Fibroblast of upper back skin (primary cell): ENCODE results near the gene PDLIM4.

ENCODE experiments used
- DNase-seq: peaks from one replicate; pipeline ENCODE4 v3.0.0-alpha.2; 2013

PDLIM4 gene

DNA sequence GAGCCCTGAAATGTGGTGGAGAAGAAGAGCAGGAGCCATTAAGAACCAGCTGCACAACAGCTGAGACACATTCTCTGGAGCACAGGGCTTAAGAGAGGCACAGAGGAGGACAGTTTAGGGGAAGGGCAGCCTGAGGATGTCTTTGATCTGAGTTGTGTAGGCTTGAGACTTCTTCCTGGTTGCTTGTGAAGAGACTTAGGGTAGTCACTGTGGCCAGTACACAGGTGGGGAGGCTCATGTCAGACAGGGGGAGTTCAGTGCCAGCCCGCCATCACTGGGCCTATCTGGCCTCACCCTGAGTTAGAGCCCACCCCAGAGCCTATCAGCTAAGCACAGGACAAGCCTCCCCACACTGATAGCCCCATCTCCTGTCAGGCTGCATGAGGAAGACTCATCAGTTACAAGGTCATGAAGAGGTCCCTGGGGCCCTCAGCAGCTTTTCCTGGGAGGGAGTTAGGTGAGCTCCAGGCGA is 56.5 kb downstream of the PDLIM4 start:
- DNase-seq = no peak

DNA sequence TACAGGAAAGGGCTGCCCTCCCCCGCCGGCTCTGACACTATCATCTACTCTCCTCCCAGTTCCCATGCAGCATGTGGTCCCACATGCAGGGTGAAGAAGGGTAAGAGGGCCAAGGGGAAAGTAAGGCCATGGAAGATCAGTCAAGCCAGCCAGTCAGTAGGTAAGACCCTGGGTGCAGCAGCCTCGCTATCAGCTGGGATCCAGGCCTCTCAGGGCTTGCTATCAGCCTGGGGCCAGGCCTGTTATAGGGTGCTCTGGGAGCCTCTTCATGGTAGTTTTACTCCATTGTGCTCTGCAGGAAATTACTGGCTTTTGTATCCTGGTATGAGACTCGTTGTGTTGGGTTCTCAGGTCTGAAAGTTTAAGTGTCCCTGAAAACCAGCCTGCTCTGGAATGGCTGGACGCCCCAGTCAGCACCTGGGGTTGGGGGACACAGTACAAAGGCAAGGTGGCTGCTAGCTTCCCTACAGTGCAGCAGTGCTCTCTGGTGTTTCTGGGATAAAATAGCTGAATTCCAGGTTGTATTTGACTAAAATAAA is 58.1 kb downstream of the PDLIM4 start:
- DNase-seq = no peak

DNA sequence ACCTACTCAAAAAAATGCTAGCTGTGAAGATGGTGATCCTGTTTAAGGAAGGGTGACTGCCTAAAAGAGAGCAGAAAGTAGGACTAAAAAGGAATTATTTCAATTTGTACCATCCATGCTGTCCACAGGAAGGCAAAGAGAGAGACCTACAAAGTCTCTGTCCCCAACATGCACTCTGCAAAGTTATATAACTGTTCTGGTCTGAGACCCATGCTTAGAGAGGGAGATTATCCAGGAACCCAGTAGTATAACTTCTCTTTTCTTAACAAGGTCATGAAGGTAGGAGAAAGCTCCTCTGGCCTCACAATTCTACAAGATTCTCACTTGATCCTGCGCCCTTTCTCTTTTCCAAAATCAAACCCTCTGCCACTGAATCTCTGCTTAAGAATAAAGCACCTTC is 62.5 kb downstream of the PDLIM4 start:
- DNase-seq = no peak

DNA sequence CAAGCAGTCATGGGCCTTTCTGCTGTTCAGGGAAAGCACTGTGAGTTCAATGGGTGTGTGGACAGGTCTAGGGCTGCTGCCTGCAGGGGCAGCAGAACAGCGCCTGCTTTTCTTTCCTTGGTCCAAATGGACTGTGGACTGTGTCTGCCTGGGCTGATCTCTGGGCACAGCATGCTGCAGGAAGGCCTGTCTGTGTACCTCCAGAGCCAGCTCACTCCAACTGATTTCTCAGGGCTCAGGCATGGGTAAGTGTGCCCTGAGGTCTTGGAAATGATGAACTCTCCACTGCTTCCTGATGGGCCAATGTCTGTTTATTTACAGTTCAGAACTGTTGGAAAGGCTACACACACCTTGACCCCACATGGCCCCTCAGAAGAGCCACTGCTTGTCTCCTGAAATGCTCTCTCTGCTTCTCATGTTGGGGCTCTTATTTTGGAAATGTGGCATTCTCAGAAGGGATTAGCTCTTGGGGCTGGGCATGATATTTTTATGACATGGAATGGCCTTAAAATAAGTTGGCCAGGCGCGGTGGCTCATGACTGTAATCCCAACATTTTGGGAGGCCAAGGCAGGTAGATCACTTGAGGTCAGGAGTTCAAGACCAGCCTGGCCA is 63.7 kb downstream of the PDLIM4 start:
- DNase-seq = no peak

DNA sequence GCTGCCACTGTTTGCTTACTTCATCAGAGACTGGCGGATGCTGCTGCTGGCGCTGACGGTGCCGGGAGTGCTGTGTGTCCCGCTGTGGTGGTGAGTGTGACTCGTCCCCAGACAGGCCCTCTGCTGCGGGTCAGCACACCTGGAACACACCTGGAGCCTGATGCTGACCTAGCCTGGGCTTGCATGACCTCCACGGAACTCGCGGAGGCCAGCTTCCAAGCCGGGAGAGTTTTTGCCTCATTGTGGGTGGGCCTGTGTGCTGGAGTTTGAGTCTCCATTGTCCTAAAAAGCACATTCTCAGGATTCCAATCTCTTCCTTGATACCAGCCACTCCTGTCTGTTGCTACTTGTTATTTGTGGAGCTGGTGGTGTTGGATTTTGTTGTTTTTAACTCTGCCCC is 64.8 kb downstream of the PDLIM4 start:
- no peak for DNase-seq
